ENCODE results near the gene KCNQ5.

- TF ChIP-seq CTCF (IDR thresholded peaks at IDR 0.05) (no peak), POLR2AphosphoS5 (IDR thresholded peaks at IDR 0.05) (no peak)
Observed at GRCh38 chr6:72950114-72950860, 328.4 kb downstream of the KCNQ5 start.

Measured in suprapubic skin (tissue), 3 donors.